ENCODE results near the gene ELP5. TPM values are rescaled to one million over a fixed set of nuclear protein-coding genes. Genes with fewer than 3 reads are reported as not detected.

Gene ELP5
- total and polyA plus RNA-seq, 7 donors: 28.4 to 70.9 (median 34.3) TPM

DNA sequence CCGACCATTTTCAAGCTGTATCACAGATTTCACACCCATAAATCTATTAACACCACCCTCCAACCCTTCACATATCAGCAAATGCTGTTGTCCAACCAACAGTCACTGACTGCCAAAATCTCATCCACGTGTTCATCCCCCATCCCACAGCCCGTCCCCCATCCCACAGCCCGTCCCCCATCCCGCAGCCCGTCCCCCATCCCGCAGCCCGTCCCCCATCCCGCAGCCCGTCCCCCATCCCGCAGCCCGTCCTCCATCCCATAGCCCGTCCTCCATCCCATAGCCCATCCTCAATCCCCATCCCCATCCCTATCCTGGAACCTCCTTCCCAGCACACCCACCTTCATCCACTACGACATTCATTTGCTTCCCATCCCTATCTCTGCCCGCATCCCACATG is 46.5 kb upstream of the ELP5 start:
- Histone ChIP-seq H3K9me3 (no peaks in the 10 kb centered on the region), H3K36me3 (peaks cover 0 to 29% (median 14%) of the 10 kb centered on the region in 4 donors), H3K27me3 (no peaks in the 10 kb centered on the region), H3K27ac (peak overlapping the region; percentile 73 to 79 (median 76)), H3K4me3 (peak overlapping the region; percentile 31 to 61 (median 54)), H3K4me1 (peaks cover 0 to 29% (median 19%) of the 10 kb centered on the region in 4 donors)
- intact Hi-C loops (cut with DNase I): no loop called here
- TF ChIP-seq POLR2A (IDR thresholded peaks at IDR 0.05) (no peak), POLR2AphosphoS5 (IDR thresholded peaks at IDR 0.05) (no peak), EP300 (IDR thresholded peaks at IDR 0.05) (no peak)
- TF ChIP-seq, protein P1, sequence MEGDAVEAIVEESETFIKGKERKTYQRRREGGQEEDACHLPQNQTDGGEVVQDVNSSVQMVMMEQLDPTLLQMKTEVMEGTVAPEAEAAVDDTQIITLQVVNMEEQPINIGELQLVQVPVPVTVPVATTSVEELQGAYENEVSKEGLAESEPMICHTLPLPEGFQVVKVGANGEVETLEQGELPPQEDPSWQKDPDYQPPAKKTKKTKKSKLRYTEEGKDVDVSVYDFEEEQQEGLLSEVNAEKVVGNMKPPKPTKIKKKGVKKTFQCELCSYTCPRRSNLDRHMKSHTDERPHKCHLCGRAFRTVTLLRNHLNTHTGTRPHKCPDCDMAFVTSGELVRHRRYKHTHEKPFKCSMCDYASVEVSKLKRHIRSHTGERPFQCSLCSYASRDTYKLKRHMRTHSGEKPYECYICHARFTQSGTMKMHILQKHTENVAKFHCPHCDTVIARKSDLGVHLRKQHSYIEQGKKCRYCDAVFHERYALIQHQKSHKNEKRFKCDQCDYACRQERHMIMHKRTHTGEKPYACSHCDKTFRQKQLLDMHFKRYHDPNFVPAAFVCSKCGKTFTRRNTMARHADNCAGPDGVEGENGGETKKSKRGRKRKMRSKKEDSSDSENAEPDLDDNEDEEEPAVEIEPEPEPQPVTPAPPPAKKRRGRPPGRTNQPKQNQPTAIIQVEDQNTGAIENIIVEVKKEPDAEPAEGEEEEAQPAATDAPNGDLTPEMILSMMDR (IDR thresholded peaks at IDR 0.05): no peak
- no peak for DNase-seq
- WGBS, 2 donors: 53% methylated on average over 15 of the region's 15 CpGs

DNA sequence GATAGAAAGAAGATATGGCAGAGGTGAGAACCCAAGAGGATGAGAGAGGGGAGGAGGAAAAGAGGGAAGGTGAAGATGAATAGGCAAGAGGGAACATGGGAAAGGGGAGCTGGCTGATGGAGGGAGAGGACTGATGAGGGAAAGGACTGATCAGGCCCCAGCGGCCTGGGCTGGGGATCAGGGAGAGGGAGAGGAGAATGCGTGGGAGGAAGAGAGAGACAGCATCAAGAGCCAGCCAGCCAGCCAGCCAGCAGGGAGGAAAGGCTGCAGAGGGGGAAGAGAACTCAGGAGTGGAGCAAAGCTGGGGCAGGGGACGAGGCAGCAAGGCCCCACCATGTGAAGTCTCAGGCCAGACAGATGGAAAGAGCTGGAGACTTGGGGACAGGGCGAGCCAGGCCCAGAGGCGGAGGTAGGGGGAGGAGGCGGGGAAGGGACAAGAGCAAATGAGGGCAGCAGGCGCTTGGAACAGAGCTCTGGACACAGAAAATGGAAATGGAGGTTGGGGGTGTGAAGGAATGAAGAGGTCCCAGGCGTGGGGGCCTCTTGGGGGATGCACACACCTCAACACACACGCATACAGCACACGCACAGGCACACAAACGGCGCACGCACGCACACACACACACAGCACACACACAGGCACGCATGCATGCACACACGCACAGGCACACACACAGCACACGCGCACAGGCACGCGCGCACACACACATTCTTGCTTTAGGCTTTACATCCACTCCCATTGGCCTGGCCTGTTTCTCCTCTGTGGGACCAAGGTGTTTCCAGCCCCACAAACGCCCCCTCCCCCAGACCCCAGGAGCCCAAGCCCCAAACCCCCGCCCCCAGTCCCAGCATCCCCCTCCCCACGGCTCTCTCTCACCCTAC is 44.7 kb upstream of the ELP5 start:
- TF ChIP-seq POLR2AphosphoS5 (IDR thresholded peaks at IDR 0.05) (no peak), POLR2A (IDR thresholded peaks at IDR 0.05) (no peak), EP300 (IDR thresholded peaks at IDR 0.05) (no peak)
- TF ChIP-seq, protein P1 (IDR thresholded peaks at IDR 0.05): no peak
- Histone ChIP-seq H3K36me3 (peaks cover 0 to 16% (median 12%) of the 10 kb centered on the region in 4 donors), H3K27me3 (no peaks in the 10 kb centered on the region), H3K4me1 (peaks cover 0 to 40% (median 31%) of the 10 kb centered on the region in 4 donors), H3K27ac (peak overlapping the region in 3 of 4 donors; percentile 18 to 26 (median 24)), H3K4me3 (no peak overlapping the region), H3K9me3 (no peaks in the 10 kb centered on the region)
- WGBS, 2 donors: 84 to 89% methylated on average over 24 of the region's 24 CpGs
- no peak for DNase-seq
- intact Hi-C loops (cut with DNase I): no loop called here

DNA sequence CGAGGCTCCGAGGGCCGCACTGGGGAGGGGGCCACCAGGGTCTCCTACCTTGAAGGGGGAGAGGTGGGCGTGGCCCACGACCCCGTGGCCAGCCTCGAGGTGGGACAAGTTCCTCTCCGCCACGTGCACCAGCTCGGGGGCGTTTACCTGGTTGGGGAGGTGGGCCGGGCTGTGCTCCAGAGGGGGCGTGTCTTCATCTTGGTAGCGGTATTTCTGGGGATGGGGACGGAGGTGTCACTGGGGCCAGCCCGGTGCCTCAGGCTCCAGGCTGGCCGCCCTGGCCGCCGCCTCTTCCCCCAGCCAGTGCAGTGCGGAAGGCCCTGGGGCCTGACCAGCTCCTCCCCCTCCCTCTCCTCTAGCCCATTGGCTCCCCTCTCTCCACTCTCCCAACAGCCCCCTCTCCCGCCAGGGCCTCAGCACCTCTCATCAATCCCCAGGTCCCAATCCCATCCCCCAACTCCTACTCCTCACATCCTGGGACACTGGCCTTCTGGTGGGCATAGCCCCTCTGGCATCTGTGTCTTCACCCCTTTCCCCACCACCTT is 43.9 kb upstream of the ELP5 start:
- no peak for TF ChIP-seq POLR2A (IDR thresholded peaks at IDR 0.05)
- TF ChIP-seq, protein P1 (IDR thresholded peaks at IDR 0.05): no peak
- no peak for TF ChIP-seq EP300 (IDR thresholded peaks at IDR 0.05)
- TF ChIP-seq POLR2AphosphoS5 (IDR thresholded peaks at IDR 0.05): no peak
- Histone ChIP-seq H3K27me3 (no peaks in the 10 kb centered on the region), H3K27ac (no peak overlapping the region), H3K4me1 (peaks cover 0 to 40% (median 31%) of the 10 kb centered on the region in 4 donors), H3K9me3 (no peaks in the 10 kb centered on the region), H3K4me3 (no peak overlapping the region), H3K36me3 (peaks cover 0 to 9% (median 4%) of the 10 kb centered on the region in 4 donors)
- WGBS, 2 donors: 53 to 64% methylated on average over 21 of the region's 21 CpGs
- no peak for DNase-seq
- intact Hi-C loops (cut with DNase I): no loop called here

DNA sequence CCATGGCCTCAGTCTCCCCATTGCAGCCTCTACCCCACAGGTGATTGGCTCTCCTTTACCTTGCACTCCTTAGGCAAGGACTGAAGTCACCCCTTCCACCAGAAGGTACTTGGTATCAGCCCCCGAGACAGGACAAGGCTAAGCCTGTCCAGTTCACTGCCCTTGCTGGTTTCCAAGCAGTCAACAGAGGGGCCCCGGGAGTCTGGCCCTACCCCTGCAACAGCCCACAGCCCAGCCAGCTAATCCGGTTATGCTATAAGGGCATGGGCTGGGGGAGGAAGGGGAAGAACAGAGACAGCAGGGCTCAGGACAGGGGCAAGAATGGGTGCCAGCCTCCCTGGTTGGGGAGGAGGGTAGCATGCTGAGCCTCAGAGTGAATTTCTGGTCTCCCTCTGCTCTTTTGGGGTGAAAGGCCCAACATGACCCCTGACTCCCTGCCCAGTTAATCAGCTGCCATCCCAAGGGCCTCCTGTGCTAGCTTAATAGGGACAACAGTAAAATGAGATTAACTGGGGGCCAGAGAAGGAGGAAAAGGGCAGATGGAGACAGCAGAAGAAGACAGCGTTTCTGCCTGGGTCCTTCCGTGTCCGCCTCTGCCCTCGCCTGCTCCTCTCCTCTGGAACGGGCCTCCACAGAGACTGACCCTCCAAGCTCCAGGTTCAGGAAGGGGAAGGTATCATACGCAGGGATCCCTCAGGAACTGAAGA is 43.1 kb upstream of the ELP5 start:
- TF ChIP-seq POLR2AphosphoS5 (IDR thresholded peaks at IDR 0.05) (no peak), POLR2A (IDR thresholded peaks at IDR 0.05) (no peak), EP300 (IDR thresholded peaks at IDR 0.05) (no peak)
- TF ChIP-seq, protein P1 (IDR thresholded peaks at IDR 0.05): no peak
- 85 to 89% methylated on average over 9 of the region's 9 CpGs for WGBS, 2 donors
- no peaks in the 10 kb centered on the region for H3K9me3 ChIP-seq
- intact Hi-C loops (cut with DNase I): no loop called here
- no peak for DNase-seq
- H3K27me3 ChIP-seq: no peaks in the 10 kb centered on the region
- peaks cover 0 to 46% (median 34%) of the 10 kb centered on the region in 4 donors for H3K4me1 ChIP-seq
- H3K4me3 ChIP-seq: no peak overlapping the region
- H3K36me3 ChIP-seq: peaks cover 0 to under 1% (median 0%) of the 10 kb centered on the region in 4 donors
- H3K27ac ChIP-seq: no peak overlapping the region
